HFF-Myc (cell line): ENCODE data around the gene CFAP97.

Experiments used
- DNase-seq: peaks from one replicate; pipeline ENCODE4 v3.0.0-alpha.2; 2011; ENCODE audit warnings: low read depth; ENCODE audit errors: extremely low read depth
- H3K4me3 ChIP-seq: replicated peaks from 2 replicates; pipeline ENCODE4 v1.5.1; 2011; ENCODE audit warnings: low read depth, mild to moderate bottlenecking, control low read depth, low read length
- TF ChIP-seq, protein P1 (sequence below): IDR thresholded peaks from 2 replicates; pipeline ENCODE4 v1.5.1; 2012; ENCODE audit warnings: mild to moderate bottlenecking, low read depth, low read length, control low read depth; ENCODE audit errors: missing control alignments

CFAP97 gene

DNA sequence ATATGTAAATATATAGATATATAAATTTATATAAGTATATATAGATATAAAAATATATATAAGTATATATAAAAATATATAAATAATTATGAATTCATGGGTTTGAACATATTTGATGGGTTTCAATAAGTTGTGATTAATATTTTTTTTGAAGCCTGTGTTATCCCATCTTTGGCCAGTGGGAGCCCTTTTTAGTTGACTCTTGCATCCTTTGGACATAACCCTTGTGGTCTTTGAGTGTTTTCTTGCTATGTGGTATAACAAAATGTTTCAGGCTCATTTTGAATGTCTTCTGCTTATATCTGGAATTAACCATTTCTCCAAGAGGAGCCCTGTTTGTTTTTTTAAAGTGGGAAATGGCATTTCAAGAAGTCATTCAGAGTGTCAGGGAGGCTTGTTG is 20.8 kb upstream of the CFAP97 start:
- H3K4me3 ChIP-seq = no peak overlapping the region
- TF ChIP-seq, protein P1, sequence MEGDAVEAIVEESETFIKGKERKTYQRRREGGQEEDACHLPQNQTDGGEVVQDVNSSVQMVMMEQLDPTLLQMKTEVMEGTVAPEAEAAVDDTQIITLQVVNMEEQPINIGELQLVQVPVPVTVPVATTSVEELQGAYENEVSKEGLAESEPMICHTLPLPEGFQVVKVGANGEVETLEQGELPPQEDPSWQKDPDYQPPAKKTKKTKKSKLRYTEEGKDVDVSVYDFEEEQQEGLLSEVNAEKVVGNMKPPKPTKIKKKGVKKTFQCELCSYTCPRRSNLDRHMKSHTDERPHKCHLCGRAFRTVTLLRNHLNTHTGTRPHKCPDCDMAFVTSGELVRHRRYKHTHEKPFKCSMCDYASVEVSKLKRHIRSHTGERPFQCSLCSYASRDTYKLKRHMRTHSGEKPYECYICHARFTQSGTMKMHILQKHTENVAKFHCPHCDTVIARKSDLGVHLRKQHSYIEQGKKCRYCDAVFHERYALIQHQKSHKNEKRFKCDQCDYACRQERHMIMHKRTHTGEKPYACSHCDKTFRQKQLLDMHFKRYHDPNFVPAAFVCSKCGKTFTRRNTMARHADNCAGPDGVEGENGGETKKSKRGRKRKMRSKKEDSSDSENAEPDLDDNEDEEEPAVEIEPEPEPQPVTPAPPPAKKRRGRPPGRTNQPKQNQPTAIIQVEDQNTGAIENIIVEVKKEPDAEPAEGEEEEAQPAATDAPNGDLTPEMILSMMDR = no peak
- no peak for DNase-seq

DNA sequence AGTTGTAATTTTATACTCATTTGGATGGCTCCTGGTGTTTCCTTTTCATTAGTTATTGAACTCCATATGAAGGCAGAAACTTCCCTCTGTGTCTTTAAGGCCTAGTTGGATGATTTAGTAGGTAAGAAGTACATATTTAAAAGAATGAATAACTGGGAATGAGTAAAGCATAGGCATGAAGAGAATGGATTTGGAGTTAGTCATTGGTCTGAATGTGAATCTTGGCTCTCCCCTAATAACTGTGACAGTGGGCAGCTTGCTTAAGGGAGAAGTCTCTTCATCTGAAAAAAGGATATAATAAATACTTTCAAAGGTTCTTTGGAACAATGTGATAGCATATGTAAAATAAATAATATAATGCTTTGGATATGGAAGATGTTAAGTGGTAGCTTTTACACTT is 18.8 kb upstream of the CFAP97 start:
- TF ChIP-seq, protein P1 = no peak
- DNase-seq = no peak
- H3K4me3 ChIP-seq = no peak overlapping the region

DNA sequence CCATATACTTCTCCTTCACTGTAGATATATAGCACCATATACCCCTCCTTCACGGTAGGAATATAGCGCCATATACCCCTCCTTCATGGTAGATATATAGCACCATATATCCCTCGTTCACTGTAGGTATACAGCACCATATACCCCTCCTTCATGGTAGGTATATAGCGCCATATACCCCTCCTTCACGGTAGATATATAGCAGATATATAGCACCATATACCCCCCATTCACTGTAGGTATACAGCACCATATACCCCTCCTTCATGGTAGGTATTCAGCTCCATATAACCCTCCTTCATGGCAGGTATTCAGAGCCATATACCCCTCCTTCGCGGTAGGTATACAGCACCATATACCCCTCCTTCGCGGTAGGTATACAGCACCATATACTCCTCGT is 18.1 kb upstream of the CFAP97 start:
- DNase-seq = no peak
- no peak overlapping the region for H3K4me3 ChIP-seq
- TF ChIP-seq, protein P1 = no peak

DNA sequence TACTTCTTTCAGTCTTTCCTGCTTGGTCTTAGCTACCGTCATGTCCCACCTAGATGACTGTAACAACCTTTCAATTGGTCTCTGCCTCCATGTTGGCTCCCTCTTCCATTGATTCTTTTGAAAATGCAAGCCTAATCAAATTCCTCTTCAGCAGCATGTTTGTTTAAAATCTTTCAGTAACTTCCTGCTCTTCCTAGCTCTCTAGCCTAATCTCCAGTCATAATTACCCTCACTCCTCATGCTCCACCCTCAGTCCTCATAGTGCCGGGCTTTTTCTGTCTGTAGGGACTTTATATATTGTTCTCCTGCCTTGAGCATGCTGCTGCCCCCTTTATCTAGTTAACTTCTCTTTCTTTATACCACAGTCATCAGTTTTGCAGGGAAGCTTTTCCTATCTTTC is 17.7 kb upstream of the CFAP97 start:
- H3K4me3 ChIP-seq = no peak overlapping the region
- no peak for DNase-seq
- TF ChIP-seq, protein P1 = no peak

DNA sequence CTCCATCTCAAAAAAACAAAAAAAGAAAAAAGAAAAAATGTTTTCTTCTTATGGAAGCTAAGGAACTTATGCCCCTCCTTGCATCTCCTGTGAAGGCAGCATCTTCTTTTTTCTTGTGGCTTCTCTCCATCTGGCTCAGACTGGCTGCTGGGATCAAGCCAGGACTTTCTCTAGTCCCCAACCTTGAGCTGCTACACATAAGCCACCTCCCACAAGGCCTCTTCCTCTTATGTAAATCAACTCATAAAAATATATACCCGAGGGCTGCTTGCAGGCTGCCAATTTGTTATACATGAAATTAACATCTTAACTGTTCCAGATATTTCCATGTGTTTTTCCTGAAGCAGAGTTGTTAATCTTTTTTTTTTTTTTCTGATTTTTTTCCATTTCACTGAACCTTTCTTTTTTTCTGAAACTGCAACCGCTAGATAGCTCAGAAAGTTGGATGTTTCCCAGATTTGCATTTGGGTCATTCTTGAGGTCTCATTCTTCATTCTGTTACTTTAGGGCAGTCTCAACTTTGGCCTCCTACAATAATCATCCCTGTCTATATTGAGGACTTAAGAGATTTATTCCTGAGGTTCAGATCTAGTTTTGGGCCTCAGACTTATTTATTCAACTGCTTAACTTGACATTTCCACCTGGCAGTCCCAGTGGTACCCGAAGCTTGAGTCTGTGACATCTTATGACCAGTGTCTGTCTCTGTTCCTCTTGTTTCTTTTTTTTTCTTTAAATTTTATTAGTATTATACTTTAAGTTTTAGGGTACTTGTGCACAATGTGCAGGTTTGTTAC is 15.9 kb upstream of the CFAP97 start:
- no peak for DNase-seq
- TF ChIP-seq, protein P1 = no peak
- H3K4me3 ChIP-seq = no peak overlapping the region

DNA sequence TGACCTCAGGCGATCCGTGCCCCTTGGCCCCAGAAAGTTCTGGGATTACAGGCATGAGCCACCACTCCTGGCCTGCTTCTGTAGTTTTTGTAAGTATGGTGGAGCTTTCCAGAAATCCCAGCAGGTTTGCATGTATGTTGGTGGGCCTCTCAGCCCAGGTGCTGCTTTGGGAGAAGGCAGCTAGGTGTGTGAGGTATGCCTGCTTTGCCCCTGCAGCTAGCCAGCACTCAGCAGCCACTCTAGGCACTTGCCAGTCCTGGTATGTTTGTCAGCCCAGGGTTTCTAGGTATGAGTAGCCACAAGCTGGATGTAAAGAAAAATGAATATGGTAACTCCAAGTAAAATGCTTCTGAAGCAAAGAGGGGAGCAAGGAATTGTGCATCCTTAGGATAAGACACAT is 14.5 kb upstream of the CFAP97 start:
- no peak for DNase-seq
- TF ChIP-seq, protein P1 = no peak
- no peak overlapping the region for H3K4me3 ChIP-seq
